Neural crest cell (in vitro differentiated cells): ENCODE results near the gene PTPRE. TPM values are rescaled to one million over a fixed set of nuclear protein-coding genes. Genes with fewer than 3 reads are reported as not detected.

Experiments
- DNase-seq: peaks from one replicate; pipeline ENCODE4 v3.0.0; 2021; ENCODE audit warnings: low read depth, mixed read lengths, low spot score
- H3K27ac Mint-ChIP-seq: one replicate; pipeline ENCODE4 v1.8.0; 2021; ENCODE audit warnings: mild to moderate bottlenecking, mixed read lengths; ENCODE audit not compliant: unreplicated experiment
- H3K27me3 Mint-ChIP-seq: 2 replicates; pipeline ENCODE4 v1.8.0; 2021; ENCODE audit warnings: low read depth, mild to moderate bottlenecking, mixed read lengths
- H3K36me3 Mint-ChIP-seq: 2 replicates; pipeline ENCODE4 v1.8.0; 2021; ENCODE audit warnings: low read depth, mild to moderate bottlenecking, mixed read lengths
- H3K4me1 Mint-ChIP-seq: 2 replicates; pipeline ENCODE4 v1.8.0; 2021; ENCODE audit warnings: mixed read lengths
- H3K4me3 Mint-ChIP-seq: one replicate; pipeline ENCODE4 v1.8.0; 2021; ENCODE audit warnings: mild to moderate bottlenecking, mixed read lengths
- H3K9me3 Mint-ChIP-seq: 2 replicates; pipeline ENCODE4 v1.8.0; 2021; ENCODE audit warnings: mixed read lengths
- CTCF ChIP-seq: fragments of 200-600 bp; sonication (generic); conservative IDR thresholded peaks from 2 replicates; pipeline ENCODE4 v1.5.0; 2021; ENCODE audit warnings: antibody characterized with exemption, mild to moderate bottlenecking
- total RNA-seq: library from RNA; stranded (reverse); gene quantifications from 2 replicates; pipeline ENCODE4 v1.2.1, GENCODE V29; 2021

PTPRE gene
- total RNA-seq, 1 donor from 2014 or later, result 2.3 TPM

GRCh38 chr10:127982601-127983000 lies 75.7 kb downstream of the PTPRE start:
- no peak for DNase-seq
- Mint-ChIP-seq H3K36me3 (no peaks in the 10 kb centered on the region), H3K9me3 (peaks cover 6% of the 10 kb centered on the region), H3K27me3 (no peaks in the 10 kb centered on the region), H3K4me1 (peaks cover 22% of the 10 kb centered on the region), H3K27ac (no peak overlapping the region), H3K4me3 (no peak overlapping the region)
- TF ChIP-seq CTCF, result no peak

DNA sequence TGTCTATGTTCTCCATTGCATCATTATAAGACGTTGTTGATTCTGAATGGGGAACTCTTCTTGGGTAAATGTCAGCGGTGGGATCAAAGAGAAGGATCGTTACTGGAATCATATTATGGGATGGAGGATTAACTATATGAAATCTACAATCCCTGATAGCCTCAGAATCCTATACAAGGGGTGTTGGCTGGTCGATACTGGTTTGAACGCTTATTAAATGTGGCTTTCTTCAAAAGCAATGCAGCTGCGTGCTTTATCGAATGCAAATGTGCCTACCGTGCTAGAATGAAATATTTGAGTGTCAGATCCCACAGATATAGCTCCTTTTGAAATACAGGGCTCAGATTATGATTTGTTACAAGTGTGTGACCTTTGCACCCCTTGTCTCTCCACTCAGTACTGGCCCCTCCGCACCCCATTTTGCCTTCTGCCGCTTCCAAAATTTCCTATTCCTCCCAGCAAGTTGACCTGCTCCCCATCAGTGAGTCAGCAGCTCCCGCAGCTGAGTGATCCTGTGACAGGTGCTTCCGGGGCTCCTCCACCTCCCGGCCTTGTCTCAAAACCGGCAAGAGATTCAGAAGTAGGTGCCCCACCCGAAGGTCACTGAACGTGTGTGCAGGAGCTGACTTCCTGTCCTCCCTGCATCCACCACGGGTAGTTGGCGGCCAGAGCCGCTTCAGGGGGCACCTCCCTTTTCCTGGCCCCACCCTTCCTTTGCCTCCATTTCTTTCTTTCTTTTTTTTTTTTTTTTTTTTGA lies 76.6 kb downstream of the PTPRE start:
- TF ChIP-seq CTCF, result no peak
- no peaks in the 10 kb centered on the region for H3K36me3 Mint-ChIP-seq
- peaks cover 6% of the 10 kb centered on the region for H3K9me3 Mint-ChIP-seq
- no peaks in the 10 kb centered on the region for H3K27me3 Mint-ChIP-seq
- H3K4me1 Mint-ChIP-seq, result peaks cover 16% of the 10 kb centered on the region
- no peak for DNase-seq
- H3K27ac Mint-ChIP-seq, result no peak overlapping the region
- no peak overlapping the region for H3K4me3 Mint-ChIP-seq

- H3K27ac Mint-ChIP-seq, result no peak overlapping the region
- H3K9me3 Mint-ChIP-seq, result peaks cover 3% of the 10 kb centered on the region
- TF ChIP-seq CTCF, result no peak
- peaks cover 16% of the 10 kb centered on the region for H3K4me1 Mint-ChIP-seq
- no peaks in the 10 kb centered on the region for H3K36me3 Mint-ChIP-seq
- H3K4me3 Mint-ChIP-seq, result no peak overlapping the region
- no peak for DNase-seq
- H3K27me3 Mint-ChIP-seq, result no peaks in the 10 kb centered on the region
Measured at GRCh38 chr10:127984945-127985344, 78.0 kb downstream of the PTPRE start.

DNA sequence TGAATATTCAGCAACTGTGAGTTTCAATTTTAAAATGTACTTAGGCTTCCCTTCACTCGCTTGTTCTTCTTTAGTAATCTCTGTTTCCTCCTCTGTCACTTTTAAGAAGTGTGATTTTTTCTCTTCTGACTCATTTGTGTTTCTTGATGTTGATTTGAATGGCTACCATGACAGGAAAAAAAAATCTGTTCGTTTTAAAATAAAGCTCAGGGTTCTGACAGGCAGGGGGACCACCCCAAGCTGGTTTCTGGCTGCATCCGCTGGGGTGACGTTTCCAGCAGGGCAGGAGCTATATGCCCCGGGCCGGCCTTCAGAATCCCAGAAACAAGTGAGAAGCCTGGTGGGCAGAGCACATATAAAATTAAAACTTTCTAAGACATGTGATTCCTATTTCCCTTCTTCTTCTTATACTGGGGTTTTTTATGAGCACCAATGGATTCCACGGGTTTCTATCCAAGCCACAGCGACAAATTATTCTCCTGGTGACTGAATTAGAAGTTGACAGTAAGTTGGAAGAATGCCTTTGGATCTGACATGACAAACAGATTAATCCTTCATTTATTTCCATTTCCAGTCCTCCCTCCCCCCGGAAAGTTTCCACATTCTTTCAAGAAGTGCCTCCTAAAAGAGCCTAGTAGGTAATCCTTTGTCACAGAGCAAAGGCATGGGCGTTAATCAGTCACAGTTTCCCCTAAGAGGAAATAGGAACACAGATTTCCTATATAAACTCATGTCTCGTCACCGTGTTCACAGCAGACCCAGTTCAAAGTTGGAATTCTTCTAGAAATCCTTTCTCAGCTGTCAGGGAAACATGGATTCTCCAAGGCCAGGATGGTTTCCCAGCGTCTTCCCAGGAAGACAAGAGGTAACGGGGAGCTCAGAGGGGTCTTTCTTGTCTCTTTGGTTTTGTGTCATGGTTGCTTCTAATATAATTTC lies 79.9 kb downstream of the PTPRE start:
- Mint-ChIP-seq H3K9me3 (peaks cover 3% of the 10 kb centered on the region), H3K27ac (peak overlapping the region; percentile 65), H3K4me3 (no peak overlapping the region)

More for the DNA sequence above, 79.9 kb downstream of the PTPRE start:
- Mint-ChIP-seq H3K4me1 (peaks cover 16% of the 10 kb centered on the region), H3K27me3 (no peaks in the 10 kb centered on the region), H3K36me3 (no peaks in the 10 kb centered on the region)
- no peak for TF ChIP-seq CTCF
- DNase-seq, result no peak
